HG03135 (cell line): Measurements from ENCODE around the gene TMEM138.

Source experiments
- ATAC-seq: cut with Tn5 transposase; IDR thresholded peaks from one replicate; pipeline ENCODE4 v1.9.1; 2021; ENCODE audit warnings: mild to moderate bottlenecking, moderate library complexity; ENCODE audit not compliant: unreplicated experiment

The TMEM138 gene

DNA sequence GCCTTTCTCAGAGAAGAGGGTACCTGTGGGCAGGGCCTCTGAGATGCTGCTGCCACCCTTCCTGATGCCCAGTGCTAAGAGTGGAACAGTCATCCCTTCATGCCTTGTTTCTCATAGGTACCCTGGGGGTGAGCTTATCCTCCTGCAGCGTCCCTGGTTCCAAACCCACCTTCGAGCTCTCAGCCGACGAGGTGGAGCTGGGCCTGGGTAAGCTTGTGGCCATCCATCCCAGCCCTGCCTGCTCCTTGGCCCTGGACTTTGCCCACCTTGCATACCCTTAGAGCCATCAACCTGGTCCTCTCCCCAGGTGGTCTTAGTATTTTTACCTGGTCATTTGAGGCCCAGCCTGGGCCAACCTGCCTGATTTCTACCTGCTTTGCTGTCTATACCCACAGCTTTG, 20.5 kb upstream of the TMEM138 start:
- no peak for ATAC-seq

DNA sequence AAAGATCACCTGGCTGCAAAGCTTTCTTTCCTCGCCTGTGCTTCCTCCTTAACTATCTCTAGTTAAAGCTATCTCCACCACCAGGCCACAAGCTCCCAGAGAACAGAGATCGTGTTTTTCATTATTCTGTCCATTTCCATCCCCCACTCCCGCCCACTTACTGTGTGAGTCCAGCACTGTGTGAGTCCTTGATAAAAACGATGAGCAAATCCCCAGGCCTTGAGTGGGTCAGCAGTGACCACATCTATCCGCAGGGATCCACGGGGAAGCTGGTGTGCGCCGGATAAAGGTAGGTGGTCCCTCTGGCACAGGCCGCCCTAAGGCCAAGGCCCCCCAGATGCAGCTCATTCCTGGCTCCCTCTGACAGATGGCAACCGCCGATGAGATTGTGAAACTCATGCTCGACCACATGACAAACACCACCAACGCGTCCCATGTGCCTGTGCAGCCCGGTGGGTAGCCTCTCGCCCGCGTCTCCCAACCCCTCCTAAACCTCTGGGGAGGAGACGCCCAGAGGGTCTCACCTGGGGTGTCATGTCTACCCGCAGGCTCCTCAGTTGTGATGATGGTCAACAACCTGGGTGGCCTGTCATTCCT, 19.9 kb upstream of the TMEM138 start:
- no peak for ATAC-seq

DNA sequence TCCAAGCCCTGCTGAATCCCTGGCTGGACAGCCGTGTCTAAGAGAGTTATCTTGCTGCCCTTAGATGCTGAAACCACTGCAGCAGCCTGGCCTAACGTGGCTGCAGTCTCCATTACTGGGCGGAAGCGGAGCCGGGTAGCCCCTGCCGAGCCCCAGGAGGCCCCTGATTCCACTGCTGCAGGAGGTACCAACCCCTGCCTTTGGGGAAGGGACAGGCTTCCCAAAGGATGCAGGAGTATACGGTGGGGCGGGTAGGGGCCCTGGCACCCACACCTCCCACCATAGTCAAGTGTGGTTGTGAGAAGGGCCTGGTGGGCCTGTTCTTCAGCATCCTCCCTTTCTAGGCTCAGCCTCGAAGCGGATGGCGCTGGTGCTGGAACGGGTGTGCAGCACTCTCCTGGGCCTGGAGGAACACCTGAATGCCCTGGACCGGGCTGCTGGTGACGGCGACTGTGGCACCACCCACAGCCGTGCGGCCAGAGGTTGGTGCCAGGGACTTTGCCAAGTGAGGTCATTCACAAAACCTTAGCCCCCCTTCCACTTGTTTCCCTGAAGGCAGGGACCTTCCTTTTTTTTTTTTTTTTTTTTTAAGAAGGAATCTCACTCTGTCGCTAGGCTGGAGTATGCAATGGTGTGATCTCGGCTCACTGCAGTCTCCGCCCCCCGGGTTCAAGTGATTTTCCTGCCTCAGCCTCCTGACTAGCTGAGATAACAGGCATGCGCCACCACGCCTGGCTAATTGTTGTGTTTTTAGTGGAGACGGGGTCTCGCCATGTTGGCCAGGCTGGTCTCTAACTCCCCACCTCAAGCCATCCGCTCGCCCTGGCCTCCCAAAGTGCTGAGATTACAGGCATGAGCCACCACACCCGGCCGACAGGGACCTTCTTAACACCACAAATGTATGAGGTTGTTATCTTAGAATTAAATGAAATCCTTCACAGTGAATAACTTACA, 18.1 kb upstream of the TMEM138 start:
- no peak for ATAC-seq

DNA sequence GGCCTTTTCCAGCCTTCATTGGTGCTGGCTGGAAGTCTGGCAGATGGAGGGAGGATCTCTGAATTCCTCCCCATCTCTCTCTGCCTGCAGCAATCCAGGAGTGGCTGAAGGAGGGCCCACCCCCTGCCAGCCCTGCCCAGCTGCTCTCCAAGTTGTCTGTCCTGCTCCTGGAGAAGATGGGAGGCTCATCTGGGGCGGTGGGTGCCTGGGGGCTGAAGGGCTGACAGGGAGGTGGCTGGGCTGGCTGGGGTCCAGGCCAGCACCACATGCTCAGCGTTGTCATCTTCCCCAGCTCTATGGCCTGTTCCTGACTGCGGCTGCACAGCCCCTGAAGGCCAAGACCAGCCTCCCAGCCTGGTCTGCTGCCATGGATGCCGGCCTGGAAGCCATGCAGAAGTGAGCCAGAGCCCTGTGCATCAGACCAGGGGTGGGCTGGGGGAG, 17.0 kb upstream of the TMEM138 start:
- ATAC-seq: no peak

DNA sequence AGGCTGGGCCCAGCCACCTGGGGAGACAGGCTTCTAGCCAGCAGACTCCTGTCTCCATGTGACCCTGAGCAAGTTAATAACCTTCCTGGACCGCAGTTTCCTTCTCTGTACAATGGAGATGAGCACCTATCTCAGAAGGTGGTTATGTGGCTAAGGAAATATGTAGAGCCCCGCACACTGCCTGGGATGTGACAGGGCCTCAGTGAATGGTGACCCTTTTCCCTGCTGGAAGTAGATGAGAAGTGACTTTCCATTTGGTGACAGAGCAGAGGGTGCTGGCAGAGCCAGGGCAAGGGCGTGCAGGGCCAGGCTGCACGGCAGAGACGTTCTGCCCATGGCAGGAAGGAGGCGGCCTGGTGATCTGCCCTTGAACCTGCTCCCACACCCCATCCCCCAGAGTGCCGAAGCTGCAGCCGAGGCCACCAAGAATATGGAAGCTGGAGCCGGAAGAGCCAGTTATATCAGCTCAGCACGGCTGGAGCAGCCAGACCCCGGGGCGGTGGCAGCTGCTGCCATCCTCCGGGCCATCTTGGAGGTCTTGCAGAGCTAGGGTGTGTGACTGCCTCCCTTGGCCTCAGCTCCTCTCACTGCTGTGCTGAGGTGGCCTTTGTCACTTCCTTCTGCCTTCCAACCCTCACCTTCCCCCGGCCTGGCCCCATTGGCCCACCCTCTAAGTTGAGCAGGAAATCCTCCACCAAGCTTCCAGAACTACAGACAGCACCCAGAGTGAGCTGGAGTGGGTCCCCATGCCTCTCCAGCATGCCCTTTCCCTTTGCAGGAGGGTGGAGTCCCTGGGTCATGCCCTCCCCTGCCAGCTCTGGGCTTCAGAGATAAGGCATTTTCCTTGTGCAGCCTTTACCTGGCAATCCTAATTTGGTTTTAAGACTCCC, 16.0 kb upstream of the TMEM138 start:
- no peak for ATAC-seq

DNA sequence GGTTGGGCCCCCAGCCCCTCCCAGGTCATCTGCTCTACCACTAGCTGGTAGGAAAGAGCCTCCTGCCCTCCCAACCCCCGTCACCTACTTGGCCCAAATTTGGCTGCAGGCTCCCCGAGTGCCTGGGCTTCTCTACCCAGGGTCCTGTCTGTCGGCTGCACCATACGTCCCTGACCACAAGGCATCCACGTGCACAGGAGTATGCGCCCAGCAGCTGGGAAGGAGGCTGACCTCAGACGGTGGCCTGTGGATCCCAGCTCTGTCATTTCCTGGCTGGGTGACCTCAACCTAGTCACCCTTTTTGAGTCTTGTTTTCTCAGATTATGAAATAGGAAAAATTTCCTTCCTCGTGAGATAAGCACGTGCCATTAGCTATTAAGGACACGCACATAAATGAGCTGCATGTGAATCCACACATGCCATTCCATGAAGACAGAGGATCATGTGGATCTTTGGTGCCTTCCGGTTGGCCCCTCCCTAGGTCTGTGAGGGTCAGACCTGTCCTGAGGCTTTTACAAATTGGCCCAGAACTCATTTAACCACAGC, 14.2 kb upstream of the TMEM138 start:
- ATAC-seq: no peak

DNA sequence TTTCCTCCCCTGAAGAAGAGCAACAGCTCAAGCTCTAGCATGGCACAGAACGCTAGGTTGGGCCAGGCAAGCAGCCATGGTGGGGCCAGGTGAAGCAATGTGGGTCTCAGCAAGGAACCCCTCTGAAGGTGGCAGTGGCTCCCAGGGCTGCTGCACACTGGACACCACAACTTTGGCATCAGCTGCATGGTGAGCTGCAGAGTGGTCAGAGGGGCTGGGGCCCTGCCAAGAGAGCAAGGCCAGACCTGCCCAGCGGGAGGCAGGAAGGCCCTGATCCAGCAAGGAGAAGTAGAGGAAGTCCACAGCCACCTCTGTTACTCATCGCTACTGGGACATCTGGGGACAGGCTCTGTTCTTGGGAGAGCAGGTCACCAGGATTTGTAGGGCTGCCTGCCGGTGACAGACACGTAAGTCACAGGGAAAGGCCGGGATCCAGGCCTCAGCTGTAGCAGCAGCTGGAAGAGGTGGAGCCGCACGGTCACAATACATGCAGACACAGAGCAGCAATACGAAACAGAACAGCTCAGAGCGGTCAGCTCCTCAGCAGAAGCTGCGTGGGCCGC, 12.9 kb upstream of the TMEM138 start:
- ATAC-seq: no peak

DNA sequence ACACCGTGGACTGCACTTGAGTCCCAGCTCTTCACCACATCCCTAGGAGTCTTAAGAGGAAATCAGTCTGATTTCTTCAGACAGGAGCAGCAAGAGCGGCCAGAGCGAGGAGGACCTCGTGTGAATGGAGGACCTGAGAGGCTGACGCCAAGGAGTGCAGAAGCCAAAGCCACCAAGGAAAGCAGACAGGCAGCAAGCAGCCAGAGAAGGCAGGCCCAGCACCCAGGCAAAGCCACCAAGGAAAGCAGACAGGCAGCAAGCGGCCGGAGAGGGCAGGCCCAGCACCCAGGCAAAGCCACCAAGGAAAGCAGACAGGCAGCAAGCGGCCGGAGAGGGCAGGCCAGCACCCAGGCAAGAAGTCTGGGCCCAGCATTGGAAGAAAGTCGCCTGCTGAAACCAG, 12.3 kb upstream of the TMEM138 start:
- no peak for ATAC-seq

DNA sequence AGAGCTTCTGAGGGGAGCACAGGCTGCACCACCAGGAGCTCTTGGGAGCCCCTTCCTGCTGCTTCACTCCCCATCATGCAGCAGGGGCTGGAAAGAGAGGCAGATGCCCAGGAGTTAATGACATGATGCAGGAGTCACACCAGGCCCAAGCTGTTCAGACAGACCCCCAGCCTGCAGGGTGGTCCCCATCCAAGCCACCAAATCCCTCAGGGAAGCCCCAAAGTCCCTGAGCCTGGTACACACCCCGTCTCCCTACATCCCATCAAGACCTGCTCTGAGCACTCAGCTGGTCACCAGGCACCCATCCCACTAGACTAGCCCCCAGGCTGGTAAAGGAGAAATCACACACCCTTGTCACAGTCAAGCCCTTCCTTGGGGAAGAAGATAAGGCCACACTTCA, 11.8 kb upstream of the TMEM138 start:
- no peak for ATAC-seq

DNA sequence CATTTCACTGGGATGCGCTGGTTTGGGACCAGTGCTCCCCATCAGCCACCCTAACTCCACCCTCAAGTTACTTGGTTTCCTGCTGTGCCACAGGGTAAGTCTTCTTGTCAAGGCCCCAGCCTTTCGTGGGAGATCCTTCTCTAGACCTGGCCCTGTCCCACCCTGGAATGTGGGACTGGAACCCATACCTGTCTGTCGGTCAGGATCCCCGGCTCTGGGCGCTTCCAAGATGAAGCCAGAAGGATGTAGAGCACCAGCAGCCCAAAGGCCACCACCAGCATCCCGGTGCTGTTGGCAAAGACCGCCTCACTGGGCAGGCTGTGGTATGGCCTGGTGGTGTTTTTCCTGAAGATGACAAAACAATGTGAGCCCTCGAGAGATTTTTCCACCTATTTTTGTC, 11.4 kb upstream of the TMEM138 start:
- no peak for ATAC-seq

DNA sequence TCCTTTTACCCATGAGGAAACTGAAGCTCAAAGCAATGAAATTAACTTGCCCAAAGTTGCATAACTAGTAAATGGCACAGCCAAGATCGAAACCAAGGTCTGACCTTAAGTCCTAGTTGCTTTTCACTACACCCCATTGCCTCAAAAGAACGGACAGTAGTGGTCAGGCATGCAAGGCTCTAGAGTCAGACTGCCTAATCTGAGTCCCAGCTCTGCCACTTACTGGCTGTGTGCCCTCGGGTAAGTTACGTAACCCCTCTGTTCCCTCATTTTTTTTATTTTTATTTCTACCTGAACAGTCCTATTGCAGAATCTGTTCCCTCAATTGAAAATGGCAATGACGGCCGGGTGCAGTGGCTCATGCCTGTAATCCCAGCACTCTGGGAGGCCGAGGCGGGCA, 10.1 kb upstream of the TMEM138 start:
- ATAC-seq: no peak

DNA sequence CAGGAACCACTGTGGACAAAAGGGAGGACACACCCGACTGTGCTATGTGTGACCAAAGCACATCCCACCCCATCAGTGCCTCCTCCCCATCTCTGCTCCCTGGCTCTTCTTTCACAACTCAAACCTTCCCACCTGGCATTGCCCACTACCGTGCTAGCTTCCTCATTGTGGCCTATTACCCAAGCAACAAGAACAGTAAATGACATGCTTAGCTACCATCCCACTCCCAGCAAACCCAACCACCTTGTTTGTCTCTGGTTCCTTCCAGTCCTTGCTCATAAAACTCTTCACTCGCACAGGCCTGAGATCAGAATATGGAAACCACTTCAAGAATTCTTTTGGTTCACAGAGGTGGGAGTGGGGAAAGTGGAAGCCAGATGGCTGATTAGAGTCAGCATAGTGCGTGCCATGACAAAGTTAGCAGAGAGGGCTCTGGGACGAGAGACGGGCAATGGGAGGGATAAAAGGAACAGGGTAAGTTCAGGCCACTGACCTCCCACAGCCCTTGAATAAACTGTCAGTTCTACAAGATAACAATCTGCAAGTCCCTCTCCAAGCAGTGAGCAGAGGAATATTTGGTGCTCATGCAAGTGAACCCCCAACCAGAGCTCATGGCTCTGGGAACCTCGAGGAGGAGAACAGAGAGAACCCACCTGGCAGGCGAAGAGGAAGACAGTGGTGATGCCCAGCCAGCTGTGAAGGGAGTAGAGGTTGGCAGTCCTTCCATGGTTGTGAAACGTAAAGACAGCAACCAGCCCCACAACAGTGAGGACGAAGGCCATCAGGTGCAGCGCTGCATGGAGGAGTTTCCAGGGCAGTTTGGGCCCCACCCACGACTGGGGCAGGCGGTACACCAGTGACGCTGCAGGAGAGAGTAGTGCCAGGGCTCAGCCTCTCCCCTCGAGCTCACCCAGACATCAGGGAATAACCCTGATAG, 8.8 kb upstream of the TMEM138 start:
- no peak for ATAC-seq

DNA sequence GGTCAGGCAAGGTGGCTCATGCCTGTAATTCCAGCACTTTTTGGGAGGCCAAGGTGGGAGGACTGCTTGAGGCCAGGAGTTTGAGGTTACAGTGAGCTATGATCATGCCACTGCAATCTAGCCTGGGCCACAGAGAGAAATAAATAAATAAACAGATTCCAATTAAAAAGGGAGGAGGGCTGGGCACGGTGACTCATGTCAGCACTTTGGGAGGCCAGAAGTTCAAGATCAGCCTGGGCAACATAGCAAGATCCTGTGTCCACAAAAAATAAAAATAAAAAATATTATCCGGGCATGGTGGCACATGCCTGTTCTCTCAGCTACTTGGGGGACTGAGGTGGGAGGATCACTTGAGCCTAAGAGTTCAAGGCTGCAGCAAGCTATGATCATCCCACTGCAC, 8.0 kb upstream of the TMEM138 start:
- ATAC-seq: no peak

DNA sequence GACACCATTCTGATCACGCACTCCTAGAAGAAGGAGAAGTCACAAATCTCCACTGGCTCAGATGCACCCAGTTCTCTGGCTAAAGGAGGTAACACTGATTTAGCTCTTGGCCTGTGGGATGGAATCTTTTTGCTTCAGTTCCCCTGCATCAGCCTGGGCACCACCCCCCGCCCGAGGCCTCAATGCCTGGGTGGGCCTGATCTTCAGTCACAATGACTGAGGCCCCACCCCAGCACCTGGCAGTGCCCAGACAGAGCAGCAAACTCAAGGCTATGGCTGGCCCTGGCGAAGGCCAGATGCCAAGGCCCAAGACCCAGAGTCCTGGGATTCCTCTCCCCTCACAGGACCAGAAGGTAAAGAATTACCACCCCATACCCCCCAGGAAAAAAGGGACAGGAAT, 5.5 kb upstream of the TMEM138 start:
- ATAC-seq: no peak

DNA sequence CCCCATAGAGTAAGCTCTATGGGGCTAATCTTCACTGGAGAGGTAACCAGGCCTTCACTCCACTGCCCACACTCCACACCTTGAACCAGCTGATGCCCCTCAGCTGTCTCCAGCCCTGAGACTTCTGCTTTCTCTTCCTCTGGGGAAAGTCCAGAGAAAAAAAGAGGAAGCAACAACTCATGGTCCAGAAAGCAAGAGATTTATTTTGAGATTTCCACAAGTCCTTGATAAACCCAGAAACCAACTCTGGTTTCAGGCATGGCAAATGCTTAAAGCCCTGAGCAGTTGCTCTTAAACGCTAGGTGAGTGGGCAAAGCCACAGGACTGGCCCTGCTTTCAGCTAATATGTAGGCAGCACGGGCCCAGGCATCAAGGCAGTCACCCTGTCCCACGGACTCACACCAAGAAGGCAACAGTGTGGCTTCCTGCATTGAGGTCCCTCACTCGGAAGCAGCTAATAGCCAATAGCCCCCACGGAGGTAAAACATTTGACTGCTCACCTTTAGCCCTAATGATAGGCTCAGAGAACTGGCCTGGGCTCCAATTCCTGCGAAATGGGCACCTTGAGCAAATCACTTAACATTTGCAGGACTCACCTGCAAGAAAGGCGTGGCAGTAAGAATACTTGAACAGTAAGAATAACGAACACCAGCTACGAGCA, 4.8 kb upstream of the TMEM138 start:
- peak; percentile 32 for ATAC-seq

DNA sequence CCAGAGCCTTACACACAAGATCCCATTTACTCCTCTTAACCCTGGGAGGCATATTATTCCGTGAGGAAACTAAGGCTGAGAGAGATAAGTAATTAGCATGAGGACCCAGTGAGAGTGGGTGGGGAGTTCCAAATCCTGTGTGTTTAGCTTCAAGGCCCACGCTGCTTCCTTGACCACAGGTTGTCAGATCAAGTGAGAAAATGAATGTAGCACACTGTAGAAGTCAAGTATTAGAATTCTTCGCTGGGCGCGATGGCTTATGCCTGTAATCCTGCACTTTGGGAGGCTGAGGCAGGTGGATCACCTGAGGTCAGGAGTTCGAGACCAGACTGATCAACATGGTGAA, 4.3 kb upstream of the TMEM138 start:
- no peak for ATAC-seq

DNA sequence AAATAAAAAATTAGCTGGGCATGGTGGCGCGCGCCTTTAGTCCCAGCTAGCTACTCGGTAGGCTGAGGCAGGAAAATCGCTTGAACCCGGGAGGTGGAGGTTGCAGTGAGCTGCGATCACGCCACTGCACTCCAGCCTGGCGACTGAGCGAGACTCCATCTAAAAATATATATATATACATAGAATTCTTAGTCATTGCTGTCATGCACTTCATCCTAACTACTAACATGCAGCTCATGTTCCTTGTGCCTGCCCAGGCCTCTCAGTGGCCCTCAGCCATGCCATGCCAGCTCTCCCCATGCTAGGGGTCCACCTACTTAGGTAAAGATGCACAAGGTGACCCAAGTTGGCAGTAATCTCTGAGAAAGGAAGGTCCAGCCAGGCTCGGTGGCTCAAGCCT, 3.6 kb upstream of the TMEM138 start:
- no peak for ATAC-seq

DNA sequence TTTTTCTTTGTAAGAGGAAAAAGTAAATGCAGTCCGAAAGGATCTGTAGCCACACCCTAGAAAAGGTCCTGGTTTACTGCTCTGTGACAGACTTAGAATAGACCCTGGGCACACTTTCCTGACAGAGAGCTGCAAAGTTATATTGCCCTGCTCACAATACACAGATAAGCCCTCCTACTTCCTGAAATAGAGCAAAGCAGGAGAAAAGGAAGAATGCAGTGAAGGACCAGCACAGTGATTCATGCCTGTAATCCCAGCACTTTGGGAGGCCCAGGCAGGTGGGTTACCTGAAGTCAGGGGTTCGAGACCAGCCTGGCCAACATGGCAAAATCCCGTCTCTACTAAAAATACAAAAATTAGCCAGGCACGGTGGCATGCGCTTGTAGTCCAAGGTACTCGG, 2.7 kb upstream of the TMEM138 start:
- no peak for ATAC-seq

DNA sequence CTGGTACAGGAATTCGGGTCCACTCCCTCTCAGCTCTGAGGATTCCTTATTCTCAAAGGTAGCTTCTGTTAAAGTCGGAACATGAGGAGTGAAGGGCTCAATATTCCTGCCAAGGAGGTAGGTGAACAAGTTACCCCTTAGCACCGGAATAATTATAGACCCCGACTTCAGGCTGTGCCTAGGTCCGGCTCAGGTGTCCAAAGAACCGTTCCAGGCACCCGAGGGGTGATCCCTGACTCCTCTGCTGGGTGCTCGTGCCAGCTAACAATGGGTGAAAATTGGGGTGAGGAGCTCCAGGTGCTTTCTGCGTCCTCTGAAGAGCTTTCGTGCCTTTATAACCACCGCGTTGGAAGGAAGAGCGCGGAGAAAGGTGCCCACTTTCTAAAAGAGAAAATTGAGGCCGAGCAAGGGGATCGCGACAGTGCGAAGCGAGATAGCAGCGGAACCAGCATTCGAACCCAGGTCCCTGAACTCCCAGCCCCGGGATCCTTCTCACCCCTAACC, 885 bp upstream of the TMEM138 start:
- no peak for ATAC-seq
